GM04503 (cell line): Measurements from ENCODE around the gene KCNJ12.
"Not testable (repeated sequence)": the region's sequence is repeated elsewhere in the genome, so short reads cannot be mapped to it uniquely, and the experiment has no call there.

ENCODE experiments used
- DNase-seq: peaks from one replicate; pipeline ENCODE4 v3.0.0-alpha.2; 2012; ENCODE audit warnings: low read depth

KCNJ12 gene

DNA sequence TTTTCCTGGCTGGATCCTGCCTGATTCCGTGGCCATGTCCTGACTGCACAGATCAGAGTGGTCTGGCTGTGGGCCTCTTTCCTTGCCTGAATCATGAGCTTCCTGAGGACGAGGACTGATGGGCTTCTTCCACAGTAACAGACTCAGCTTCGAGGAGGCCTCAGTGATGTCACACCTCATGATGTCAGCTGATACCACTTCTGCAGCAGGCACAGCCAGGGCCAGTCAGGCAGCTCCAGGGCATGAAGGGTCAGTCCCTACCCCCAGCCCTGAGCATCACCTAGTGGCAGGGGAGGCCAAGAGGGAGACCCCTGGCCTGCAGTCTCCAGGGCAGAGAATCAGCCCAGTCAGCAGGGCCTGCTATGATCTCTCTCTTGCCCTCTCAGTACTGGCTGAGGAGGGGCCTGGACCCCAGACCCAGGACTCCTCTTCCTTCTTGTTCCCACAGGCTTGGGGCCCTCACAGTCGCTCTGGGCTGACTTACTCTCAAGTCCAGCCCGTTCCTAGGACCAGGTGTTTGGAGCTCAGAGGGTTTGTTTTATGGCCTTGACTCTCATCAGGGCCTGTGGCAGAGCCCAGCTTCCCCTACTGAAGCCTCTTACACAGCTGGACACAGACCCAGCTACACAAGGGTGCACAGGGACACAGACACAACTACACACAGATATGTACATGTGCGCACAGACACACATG, 26.7 kb upstream of the KCNJ12 start:
- not testable (repeated sequence) for DNase-seq

- DNase-seq, result not testable (repeated sequence)
Measured at GRCh38 chr17:21350495-21350894, 25.7 kb upstream of the KCNJ12 start.

GRCh38 chr17:21351366-21352065, 24.6 kb upstream of the KCNJ12 start:
- no peak for DNase-seq

- DNase-seq, result no peak
Measured at GRCh38 chr17:21352221-21352980, 23.8 kb upstream of the KCNJ12 start.

DNA sequence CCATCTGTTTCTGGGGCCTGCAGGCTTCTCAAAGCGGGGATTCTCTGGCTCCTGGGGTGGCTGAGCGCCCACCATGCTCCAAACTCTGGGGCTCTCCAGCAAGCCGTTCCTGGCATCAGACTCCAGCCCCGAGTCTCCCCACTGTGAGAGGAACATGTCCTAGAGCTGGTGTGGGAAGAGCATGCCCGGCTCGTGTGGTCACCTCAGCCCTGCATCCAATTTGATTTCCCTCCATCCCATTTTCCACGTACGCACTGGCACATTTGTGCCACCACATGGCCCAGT, 23.2 kb upstream of the KCNJ12 start:
- DNase-seq, result no peak

- DNase-seq, result no peak
Measured at GRCh38 chr17:21353326-21354010, 22.7 kb upstream of the KCNJ12 start.

GRCh38 chr17:21354796-21355385, 21.3 kb upstream of the KCNJ12 start:
- DNase-seq, result no peak

- DNase-seq, result no peak
Measured at GRCh38 chr17:21355586-21355985, 20.6 kb upstream of the KCNJ12 start.

DNA sequence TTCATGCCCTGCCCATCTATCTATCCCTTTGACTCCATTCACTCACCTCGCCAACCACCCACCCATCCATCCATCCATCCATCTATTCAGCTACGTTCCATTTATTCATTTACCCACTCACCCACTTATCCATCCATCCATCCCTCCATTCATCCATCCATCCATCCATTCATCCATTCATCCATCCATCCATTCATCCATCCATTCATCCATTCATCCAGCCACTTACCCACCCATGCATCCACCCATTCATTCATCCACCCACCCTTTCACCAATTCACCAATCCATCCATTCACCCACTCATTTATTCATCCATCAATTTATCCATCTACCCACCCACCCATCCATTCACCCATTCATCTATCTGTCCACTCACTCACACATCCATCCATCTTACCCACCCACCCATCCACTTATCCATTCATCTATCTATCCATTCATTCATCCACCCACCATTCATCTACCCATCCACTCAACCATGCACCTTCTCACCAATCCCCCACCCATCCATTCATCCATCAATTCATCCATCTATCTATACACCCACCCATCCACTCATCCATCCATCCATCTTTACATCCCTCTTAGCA, 19.5 kb upstream of the KCNJ12 start:
- no peak for DNase-seq

GRCh38 chr17:21357281-21357680, 18.9 kb upstream of the KCNJ12 start:
- no peak for DNase-seq

DNA sequence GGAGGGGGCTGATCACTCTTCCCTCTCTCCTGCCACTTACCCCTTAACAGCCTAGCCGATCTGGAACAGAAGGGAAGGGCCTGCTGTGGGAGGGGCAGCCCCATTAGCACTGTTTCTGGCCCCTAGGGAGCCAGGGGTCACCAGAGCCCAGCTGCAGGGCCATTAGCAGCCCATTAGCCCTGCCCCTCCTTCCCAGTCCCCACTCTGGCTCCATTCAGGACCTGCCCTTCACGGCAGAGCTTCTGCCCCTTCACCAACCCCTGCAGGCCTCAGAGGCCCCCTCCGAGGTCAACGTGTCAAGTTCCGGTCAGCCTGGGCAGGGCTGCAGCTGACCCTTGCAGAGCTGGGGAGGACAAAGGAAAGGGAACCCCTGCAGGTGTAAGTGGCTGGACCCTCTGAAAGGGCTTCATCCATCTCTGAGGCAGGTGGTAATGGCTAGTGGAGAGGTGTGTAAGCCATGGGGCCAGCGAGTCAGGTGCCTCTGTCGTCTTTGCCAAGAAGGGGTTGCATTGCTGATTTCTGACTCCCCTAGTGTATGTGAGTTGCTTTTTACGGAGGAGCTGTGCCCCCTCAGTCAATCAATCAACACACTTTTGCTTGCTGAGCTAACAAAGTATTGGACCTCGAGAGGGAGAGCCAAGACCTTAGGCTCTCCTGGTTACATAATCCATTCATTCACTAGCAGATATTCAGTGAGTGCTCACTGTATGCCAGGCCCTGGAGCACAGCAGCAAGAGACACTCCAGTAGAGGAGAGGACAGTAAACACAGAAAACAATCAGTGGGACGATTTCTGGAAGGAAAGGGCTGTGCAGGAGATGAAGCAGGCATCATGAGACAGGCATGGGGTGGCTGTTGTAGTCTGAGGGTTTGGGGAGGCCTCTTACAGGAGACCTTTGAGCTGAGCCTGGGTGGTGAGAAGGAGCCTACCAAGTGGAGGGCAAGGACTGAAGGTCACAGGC, 18.2 kb upstream of the KCNJ12 start:
- DNase-seq, result no peak

DNA sequence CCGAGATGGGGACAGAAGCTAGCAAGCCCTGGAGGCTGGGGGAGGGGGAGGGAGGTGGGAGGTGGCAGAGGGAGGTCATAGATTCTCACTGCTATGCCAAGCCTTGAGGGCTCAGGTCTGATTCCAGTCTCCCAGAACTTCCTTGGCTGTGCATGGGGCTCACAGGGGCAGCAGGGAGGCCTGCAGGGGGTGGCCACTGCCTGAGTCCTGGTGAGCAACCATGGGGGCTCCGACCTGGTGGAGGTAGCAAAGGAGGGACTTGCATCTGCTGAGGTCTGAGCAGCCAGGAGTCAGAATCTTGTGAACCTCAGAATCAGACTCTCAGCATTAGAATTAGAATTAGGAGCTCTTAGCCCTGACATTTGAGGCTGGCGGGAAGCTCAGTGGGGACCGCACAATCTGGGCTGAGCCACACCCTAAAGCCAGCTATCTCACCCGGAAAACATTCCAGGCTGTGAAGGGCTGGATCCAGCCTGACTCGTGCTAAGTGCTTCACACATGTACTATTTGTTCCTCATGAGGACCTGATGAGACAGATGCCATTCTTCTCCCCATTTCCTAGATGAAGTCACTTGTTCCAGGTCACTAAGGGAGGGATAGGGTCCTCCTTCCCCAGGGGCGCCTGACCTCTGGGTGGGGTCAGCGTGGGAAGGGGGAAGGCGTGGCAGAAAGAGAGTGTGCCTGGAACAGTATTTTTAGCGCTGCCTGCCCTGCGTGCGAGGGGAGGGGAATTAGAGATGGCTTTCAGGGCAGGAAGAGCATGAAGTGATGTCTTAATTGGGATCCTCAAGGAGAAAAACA, 17.3 kb upstream of the KCNJ12 start:
- no peak for DNase-seq

- no peak for DNase-seq
Measured at GRCh38 chr17:21359483-21359840, 16.7 kb upstream of the KCNJ12 start.

DNA sequence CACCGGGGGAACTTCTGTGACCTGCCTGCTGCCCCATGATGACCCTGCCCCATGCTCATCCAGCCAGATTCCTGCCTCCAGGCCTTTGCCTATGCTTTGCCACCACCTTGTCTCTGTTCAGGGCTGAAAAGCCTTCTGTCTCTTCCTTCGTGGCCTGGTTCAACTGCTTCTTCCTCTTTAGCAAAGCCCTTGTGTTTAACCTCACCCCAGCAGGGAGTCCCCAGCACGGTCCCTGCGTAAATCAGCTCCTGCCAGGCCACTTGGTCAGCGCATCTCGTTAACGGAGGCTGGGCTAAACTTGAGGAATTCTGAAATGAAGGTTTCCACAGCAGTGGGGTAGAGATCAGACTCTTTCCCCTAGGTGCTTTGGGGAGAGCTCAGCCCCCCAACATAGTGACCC, 16.1 kb upstream of the KCNJ12 start:
- DNase-seq, result no peak

DNA sequence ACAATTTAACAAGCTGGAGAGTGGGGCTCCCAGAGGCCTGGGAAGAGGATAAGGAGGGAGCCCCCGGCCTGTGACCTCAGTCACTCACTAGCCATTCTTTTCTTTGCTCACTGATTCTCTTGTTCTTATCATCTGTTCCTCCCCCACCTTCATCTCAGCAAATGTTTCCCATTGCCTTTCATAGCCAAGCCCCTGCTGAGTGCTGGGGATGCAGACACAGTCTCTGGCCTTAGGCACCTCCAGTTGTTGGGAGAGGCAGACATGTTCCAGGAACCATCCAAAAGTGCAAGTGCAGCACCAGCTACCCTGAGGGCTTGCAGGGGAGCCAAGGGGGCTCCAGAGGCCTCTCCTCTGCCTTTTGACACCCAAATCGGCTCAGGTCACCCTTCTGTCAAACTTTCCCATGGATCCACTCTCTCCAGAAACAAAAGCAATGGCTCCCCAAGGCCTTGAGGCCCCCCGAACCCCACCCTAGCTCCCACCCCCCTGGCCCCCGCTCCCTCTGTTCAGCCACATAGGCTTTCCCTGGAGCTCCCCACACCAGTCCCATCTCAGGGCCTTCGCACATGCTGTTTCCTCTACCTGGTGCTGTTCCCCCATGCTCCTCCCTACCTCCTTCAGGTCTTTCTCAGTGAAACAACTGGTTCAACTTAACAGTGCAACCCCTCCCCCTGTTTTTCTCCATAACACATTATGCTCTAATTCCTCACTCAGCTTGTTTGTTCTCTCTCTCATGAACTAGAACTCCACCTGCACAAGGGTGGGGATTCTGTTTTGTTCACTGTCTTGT, 14.9 kb upstream of the KCNJ12 start:
- DNase-seq, result no peak

DNA sequence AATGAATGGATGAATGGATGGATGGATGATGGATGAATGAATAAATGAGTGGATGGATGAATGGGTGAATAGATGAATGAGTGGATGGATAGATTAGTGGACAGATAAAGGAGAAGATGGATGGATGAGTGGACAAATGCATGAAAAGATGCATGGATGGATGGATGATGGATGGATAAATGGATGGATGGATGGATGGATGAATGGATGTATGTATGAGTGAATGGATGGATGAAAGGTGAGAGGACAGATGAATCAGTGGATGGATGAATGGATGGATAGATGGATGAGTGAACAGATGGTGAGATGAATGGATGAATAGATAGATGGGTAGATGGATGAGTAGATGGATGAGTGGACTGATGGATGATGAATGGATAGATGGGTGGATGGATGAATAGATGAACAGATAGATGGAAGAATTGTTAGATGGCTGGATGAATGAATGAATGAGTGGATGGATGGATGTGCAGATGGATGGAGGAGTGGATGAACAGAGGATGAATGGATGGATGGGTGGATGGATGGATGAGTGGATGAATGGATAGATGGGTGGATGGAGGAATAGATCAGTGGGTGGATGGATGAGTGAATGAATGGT, 13.7 kb upstream of the KCNJ12 start:
- no peak for DNase-seq

DNA sequence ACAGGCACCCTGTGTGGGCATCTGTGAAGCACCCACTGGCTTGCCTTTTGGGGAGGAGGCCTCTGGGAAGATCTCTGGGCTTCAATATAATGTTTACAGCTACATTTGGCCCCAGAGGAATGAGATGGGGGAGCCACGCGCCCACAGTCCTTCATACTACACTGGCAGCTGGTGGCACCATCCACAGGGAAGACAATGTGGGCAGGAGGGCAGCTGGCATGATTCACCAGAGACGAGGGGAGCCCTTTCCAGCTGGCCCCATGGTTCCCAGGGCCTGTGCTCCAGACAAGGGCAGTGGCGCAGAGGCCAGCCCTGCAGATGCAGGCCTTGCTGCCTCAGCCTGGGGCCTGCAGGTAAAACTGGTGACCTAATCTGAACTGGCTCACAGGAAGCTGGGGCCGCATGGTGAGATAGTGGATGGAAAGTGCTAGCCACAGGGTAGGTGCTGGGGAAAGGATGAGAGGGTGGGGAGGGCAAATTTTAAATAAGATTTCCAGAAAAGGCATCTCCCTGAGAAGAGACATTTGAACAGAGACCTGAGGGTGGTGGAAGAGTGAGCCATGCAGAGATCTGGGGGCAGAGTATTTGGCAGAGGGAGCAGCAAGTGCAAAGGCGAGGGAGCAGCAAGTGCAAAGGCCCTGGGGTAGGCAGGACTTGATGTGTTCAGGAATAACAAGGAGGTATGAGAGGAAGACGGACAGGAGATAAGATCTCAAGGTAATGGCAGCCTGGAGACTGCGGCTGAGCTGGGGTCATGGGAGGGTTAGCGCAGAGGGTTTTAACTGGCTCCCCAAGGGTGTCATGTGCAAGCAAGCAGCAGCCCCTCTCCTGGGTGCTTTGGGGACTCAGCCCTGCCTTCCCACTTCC, 12.1 kb upstream of the KCNJ12 start:
- DNase-seq, result no peak

DNA sequence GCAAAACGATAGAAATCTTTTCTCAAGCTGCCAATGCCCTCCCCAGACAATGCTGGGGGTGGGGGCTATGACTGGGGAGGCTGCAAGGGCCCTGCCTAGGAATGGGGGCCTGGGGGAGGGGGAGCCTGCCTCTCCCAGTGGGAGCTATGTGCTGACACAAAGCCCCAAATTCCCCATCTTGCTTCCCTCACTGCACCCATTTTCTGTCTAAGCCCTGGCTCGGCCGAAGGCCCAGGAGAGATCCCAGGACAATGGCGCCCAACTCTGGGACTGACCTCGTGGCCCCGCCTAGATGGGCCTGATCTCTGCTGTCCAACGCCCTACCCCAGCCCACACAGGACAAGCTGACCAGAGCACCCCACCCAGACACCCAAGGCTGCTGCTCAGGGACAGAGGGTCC, 11.1 kb upstream of the KCNJ12 start:
- no peak for DNase-seq
